K562 (cell line): Measurements from ENCODE around the gene LST1. TPM values are rescaled to one million over a fixed set of nuclear protein-coding genes. Genes with fewer than 3 reads are reported as not detected.
A peak's percentile ranks its signal among the peaks of the same experiment; 100 is the strongest.

Experiments
- CBX8 ChIP-seq: fragments of 200-600 bp; sonication (generic); IDR thresholded peaks from 2 replicates; pipeline ENCODE4 v1.6.1; 2012; ENCODE audit warnings: borderline replicate concordance, mixed run types, low read depth, mild to moderate bottlenecking, moderate library complexity, mixed read lengths, low read length, control low read depth, inconsistent platforms; ENCODE audit not compliant: poor library complexity, severe bottlenecking; ENCODE audit errors: extremely low read depth
- DACH1 ChIP-seq: fragments of 450-650 bp; IDR thresholded peaks from 2 replicates; pipeline ENCODE4 v1.6.1; 2018; ENCODE audit not compliant: partially characterized antibody
- ELF1 ChIP-seq: fragments of 200-800 bp; sonication (Bioruptor generic); IDR thresholded peaks from 2 replicates; pipeline ENCODE4 v1.6.1; 2016; ENCODE audit warnings: missing genetic modification characterization, missing compliant biosample characterization
- HNRNPK ChIP-seq: fragments of 200-400 bp; formaldehyde crosslinking; IDR thresholded peaks from one replicate; pipeline ENCODE4 v1.6.1; 2018; ENCODE audit warnings: mild to moderate bottlenecking, low read depth, low read length; ENCODE audit not compliant: poor library complexity, severe bottlenecking
- NFIX ChIP-seq: fragments of 250-450 bp; sonication (Bioruptor Pico); IDR thresholded peaks from 2 replicates; pipeline ENCODE4 v1.4.0; 2020; ENCODE audit warnings: low read depth, mild to moderate bottlenecking, moderate library complexity
- NR4A1 ChIP-seq, 2 experiments: fragments of 250-450 bp in 1 of 2; fragments of 450-650 bp in 1 of 2; sonication (Bioruptor Pico) in 1 of 2; IDR thresholded peaks; 2 replicates each; pipeline versions ENCODE4 v1.4.0 to v1.6.1; 2016 to 2020; ENCODE audit warnings: mild to moderate bottlenecking in 2 of 2, missing compliant biosample characterization in 1 of 2, missing genetic modification characterization in 1 of 2, moderate library complexity in 1 of 2
- SETDB1 ChIP-seq: IDR thresholded peaks from one replicate; pipeline ENCODE4 v1.6.1; 2012; ENCODE audit warnings: low read length, control low read depth, inconsistent platforms
- SMARCE1 ChIP-seq: fragments of 450-650 bp; IDR thresholded peaks from 2 replicates; pipeline ENCODE4 v1.7.1; 2016; ENCODE audit warnings: mild to moderate bottlenecking
- SRSF3 ChIP-seq: fragments of 200-400 bp; formaldehyde crosslinking; IDR thresholded peaks from 2 replicates; pipeline ENCODE4 v1.6.1; 2016; ENCODE audit warnings: mild to moderate bottlenecking, low read length, moderate library complexity; ENCODE audit not compliant: insufficient read depth
- polyA plus RNA-seq, 8 experiments: library from polyadenylated mRNA; depleted of rRNA in 4 of 8; stranded (reverse) in 5 of 8; unstranded in 3 of 8; fragments of >200 nt; fragmentation: Nextera tagmentation in 2 of 8; fragmentation: Illumina TruSeq in 1 of 8; extraction: Ambion mirVana in 2 of 8; extraction: Trizol in 1 of 8; gene quantifications; 2 replicates each; pipeline versions ENCODE4 v1.2.1 to v1.2.3, GENCODE V29; 2011 to 2014; ENCODE audit warnings: inconsistent platforms in 1 of 8, missing spikeins in 1 of 8
- total RNA-seq, 7 experiments: library from RNA; depleted of rRNA in 6 of 7; stranded (reverse); fragments of >200 nt in 6 of 7; fragmentation: Illumina TruSeq in 2 of 7; extraction: Trizol in 2 of 7; gene quantifications; 2 replicates each; pipeline versions ENCODE4 v1.2.1 to v1.2.3, GENCODE V29; 2011 to 2021; ENCODE audit warnings: low replicate concordance in 1 of 7
- TF ChIP-seq, protein P1 (sequence below), 2 experiments: fragments of 450-650 bp; IDR thresholded peaks; 2 replicates each; pipeline ENCODE4 v1.6.1; 2018; ENCODE audit warnings: mild to moderate bottlenecking in 2 of 2, low read depth in 1 of 2; ENCODE audit not compliant: partially characterized antibody in 2 of 2
- TF ChIP-seq, protein P2 (sequence below): IDR thresholded peaks from 3 replicates; pipeline ENCODE4 v1.6.1; 2011; ENCODE audit warnings: borderline replicate concordance, mild to moderate bottlenecking; ENCODE audit not compliant: insufficient read length, insufficient read depth
- TF ChIP-seq, protein P3 (sequence below): sonication (generic); formaldehyde crosslinking; IDR thresholded peaks from 2 replicates; pipeline ENCODE4 v1.8.1; 2023; ENCODE audit warnings: mild to moderate bottlenecking, missing genetic modification reagents
- TF ChIP-seq, protein P4 (sequence below): fragments of 450-650 bp; IDR thresholded peaks from one replicate; pipeline ENCODE4 v1.6.1; 2018; ENCODE audit warnings: mild to moderate bottlenecking, moderate library complexity; ENCODE audit not compliant: partially characterized antibody
- TF ChIP-seq, protein P5 (sequence below): fragments of 250-450 bp; sonication (Bioruptor Pico); IDR thresholded peaks from 2 replicates; pipeline ENCODE4 v1.8.0; 2022; ENCODE audit warnings: moderate library complexity, mild to moderate bottlenecking, inconsistent platforms
- TF ChIP-seq, protein P6 (sequence below): fragments of 450-650 bp; formaldehyde crosslinking; IDR thresholded peaks from 2 replicates; pipeline ENCODE4 v1.4.0; 2022; ENCODE audit warnings: mild to moderate bottlenecking, moderate library complexity

Gene LST1
- total and polyA plus RNA-seq, 9 of the 15 experiments (the other 6 are each of a cell fraction or from before 2014, with no cell fraction given), result 0.82 to 7.8 (median 1.7) TPM

DNA sequence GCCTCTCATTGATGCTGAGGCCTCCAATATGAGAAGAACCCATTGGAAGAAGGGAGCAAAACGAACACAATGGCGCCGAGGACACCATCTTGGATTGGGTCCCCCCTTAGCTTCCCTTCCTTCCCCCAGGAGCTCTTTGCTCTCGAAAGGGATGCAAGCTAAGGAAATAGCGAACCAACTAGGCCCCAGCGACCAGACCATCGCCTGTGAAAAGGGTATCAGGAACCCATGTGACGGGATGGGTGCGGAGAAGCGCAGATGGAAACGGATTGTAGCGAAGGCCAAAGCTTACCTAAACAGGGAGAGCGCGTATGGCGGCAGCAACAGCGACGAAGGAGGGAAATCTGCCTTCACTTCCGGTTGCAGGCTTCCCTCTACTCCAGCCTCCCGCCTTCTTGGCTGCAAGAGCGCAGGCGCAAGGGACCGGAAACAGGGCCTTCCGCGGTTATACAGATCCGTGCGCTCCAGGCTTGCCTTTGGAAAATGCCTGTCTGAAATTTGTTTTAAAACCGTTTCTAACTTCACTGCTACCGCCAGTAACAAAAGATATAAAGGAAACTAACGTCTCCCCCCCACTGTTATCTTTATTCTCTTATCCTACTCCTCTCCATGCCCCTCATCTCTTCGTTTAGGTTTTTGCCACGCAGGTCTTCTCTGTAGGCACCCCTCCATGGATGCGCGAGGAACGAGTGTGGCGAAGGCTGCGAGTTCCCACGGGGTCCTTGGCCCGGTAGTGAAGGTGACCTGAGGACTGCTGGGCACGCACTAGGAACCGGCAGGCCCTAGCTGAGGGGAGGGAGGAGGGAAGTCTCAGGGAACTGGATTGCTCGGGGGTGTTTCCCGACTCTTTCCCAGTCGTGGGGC is 44.2 kb upstream of the LST1 start, which contains the start of gene DDX39B (continued):
- TF ChIP-seq, protein P1, sequence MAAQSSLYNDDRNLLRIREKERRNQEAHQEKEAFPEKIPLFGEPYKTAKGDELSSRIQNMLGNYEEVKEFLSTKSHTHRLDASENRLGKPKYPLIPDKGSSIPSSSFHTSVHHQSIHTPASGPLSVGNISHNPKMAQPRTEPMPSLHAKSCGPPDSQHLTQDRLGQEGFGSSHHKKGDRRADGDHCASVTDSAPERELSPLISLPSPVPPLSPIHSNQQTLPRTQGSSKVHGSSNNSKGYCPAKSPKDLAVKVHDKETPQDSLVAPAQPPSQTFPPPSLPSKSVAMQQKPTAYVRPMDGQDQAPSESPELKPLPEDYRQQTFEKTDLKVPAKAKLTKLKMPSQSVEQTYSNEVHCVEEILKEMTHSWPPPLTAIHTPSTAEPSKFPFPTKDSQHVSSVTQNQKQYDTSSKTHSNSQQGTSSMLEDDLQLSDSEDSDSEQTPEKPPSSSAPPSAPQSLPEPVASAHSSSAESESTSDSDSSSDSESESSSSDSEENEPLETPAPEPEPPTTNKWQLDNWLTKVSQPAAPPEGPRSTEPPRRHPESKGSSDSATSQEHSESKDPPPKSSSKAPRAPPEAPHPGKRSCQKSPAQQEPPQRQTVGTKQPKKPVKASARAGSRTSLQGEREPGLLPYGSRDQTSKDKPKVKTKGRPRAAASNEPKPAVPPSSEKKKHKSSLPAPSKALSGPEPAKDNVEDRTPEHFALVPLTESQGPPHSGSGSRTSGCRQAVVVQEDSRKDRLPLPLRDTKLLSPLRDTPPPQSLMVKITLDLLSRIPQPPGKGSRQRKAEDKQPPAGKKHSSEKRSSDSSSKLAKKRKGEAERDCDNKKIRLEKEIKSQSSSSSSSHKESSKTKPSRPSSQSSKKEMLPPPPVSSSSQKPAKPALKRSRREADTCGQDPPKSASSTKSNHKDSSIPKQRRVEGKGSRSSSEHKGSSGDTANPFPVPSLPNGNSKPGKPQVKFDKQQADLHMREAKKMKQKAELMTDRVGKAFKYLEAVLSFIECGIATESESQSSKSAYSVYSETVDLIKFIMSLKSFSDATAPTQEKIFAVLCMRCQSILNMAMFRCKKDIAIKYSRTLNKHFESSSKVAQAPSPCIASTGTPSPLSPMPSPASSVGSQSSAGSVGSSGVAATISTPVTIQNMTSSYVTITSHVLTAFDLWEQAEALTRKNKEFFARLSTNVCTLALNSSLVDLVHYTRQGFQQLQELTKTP (IDR thresholded peaks at IDR 0.05; ENCODE audit: low read depth in 1 of 2, partially characterized antibody in 2 of 2), result peak; percentile 74 to 92
- peak; percentile 65; the same call in 1 of the 2 replicates for TF ChIP-seq NR4A1 (CRISPR knock-in tag; IDR thresholded peaks at IDR 0.05)
- peak; percentile 73; the same call in 1 of the 2 replicates for TF ChIP-seq NR4A1 (tag; IDR thresholded peaks at IDR 0.05)
- TF ChIP-seq NFIX, result no peak
- TF ChIP-seq SETDB1, result no peak
- TF ChIP-seq, protein P2, sequence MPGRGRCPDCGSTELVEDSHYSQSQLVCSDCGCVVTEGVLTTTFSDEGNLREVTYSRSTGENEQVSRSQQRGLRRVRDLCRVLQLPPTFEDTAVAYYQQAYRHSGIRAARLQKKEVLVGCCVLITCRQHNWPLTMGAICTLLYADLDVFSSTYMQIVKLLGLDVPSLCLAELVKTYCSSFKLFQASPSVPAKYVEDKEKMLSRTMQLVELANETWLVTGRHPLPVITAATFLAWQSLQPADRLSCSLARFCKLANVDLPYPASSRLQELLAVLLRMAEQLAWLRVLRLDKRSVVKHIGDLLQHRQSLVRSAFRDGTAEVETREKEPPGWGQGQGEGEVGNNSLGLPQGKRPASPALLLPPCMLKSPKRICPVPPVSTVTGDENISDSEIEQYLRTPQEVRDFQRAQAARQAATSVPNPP, result no peak
- no peak for TF ChIP-seq SRSF3
- TF ChIP-seq HNRNPK, result no peak
- TF ChIP-seq, protein P3, sequence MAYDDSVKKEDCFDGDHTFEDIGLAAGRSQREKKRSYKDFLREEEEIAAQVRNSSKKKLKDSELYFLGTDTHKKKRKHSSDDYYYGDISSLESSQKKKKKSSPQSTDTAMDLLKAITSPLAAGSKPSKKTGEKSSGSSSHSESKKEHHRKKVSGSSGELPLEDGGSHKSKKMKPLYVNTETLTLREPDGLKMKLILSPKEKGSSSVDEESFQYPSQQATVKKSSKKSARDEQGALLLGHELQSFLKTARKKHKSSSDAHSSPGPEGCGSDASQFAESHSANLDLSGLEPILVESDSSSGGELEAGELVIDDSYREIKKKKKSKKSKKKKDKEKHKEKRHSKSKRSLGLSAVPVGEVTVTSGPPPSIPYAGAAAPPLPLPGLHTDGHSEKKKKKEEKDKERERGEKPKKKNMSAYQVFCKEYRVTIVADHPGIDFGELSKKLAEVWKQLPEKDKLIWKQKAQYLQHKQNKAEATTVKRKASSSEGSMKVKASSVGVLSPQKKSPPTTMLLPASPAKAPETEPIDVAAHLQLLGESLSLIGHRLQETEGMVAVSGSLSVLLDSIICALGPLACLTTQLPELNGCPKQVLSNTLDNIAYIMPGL (CRISPR knock-in tag), result peak; percentile 64; the same call in 1 of the 2 replicates
- TF ChIP-seq, protein P4, sequence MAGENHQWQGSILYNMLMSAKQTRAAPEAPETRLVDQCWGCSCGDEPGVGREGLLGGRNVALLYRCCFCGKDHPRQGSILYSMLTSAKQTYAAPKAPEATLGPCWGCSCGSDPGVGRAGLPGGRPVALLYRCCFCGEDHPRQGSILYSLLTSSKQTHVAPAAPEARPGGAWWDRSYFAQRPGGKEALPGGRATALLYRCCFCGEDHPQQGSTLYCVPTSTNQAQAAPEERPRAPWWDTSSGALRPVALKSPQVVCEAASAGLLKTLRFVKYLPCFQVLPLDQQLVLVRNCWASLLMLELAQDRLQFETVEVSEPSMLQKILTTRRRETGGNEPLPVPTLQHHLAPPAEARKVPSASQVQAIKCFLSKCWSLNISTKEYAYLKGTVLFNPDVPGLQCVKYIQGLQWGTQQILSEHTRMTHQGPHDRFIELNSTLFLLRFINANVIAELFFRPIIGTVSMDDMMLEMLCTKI, result no peak
- TF ChIP-seq ELF1 (tag), result peak; percentile 98
- TF ChIP-seq, protein P5, sequence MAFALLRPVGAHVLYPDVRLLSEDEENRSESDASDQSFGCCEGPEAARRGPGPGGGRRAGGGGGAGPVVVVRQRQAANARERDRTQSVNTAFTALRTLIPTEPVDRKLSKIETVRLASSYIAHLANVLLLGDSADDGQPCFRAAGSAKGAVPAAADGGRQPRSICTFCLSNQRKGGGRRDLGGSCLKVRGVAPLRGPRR (CRISPR knock-in tag), result peak; percentile 67
- TF ChIP-seq, protein P6, sequence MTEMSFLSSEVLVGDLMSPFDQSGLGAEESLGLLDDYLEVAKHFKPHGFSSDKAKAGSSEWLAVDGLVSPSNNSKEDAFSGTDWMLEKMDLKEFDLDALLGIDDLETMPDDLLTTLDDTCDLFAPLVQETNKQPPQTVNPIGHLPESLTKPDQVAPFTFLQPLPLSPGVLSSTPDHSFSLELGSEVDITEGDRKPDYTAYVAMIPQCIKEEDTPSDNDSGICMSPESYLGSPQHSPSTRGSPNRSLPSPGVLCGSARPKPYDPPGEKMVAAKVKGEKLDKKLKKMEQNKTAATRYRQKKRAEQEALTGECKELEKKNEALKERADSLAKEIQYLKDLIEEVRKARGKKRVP (CRISPR knock-in tag), result peak; percentile 66
- no peak for TF ChIP-seq CBX8
- no peak for TF ChIP-seq SMARCE1
- TF ChIP-seq DACH1, result peak; percentile 98
